NCI-H748 (cell line): Measurements from ENCODE around the gene ZFR.
"Not testable (repeated sequence)": the region's sequence is repeated elsewhere in the genome, so short reads cannot be mapped to it uniquely, and the experiment has no call there.

Experiments used
- DNase-seq: peaks from one replicate; lab custom pipeline; 2025; ENCODE audit not compliant: unreplicated experiment; lab: John Stamatoyannopoulos, UW

Gene ZFR

GRCh38 chr5:32452316-32452715 lies 7.8 kb upstream of the ZFR start:
- DNase-seq: not testable (repeated sequence)

DNA sequence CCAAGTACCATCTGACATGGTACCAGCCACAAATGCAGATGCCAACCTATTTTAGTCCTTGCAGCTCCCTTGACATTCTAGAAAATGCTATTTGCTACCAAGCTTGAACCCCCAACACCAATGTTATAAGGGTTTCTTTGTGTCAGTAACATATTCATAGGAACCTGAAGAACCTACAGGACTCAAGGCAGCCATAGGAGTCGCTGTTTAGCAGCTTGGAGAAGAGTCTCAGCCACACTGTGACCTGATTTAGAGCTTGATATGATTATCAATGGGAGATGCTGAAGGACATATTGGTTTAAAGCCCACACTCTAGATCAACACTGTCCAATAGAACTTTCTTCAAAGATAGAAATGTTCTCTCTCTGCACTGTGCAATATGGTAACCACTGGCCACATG lies 6.4 kb upstream of the ZFR start:
- peak; percentile 56 for DNase-seq

DNA sequence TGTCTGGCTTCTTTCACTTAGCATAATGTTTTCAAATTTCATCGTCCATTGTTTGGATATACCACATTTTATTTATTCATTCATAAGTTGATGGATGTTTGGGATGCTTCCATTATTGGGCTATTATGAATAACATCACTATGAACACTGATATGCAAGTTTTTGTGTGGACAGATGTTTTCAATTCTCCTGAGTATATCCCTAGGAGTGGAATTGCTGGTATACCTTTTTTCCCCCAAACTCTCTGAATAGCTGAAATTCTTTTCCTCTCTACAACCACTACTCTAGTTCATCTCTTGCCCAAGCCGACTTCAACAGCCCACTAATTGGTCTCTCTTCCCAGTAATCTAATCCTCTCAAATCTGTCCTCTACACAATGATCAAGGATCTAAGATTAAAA lies 4.7 kb upstream of the ZFR start:
- no peak for DNase-seq

DNA sequence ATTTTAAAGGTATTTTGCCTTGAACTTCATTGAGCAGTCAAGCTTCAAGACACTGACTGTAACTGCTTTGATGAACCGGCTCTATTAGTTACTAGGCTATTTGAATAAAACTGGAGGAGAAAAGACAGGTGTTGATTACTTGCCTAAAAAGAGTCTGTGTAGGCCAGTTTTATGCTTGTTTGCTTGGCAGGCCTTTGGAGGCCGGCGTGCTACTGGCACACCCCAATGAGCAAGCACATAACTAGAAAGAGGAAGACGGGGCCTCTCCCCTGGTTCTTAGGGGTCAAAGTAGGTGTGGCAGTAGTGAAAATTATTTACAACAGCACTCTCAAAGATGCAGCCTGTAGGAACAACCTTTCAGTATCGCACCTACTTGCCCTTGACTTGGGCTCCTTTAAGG lies 2.1 kb upstream of the ZFR start:
- no peak for DNase-seq

- DNase-seq: no peak
These were observed 1.5 kb upstream of the ZFR start for GRCh38 chr5:32445831-32446614.

- peak; percentile 55 for DNase-seq
These were observed 783 bp upstream of the ZFR start for GRCh38 chr5:32445287-32445758.

- DNase-seq: peak; percentile 81
These were observed 754 bp downstream of the ZFR start for GRCh38 chr5:32443541-32444430.

GRCh38 chr5:32443145-32443540 lies 1.4 kb downstream of the ZFR start:
- DNase-seq: no peak

DNA sequence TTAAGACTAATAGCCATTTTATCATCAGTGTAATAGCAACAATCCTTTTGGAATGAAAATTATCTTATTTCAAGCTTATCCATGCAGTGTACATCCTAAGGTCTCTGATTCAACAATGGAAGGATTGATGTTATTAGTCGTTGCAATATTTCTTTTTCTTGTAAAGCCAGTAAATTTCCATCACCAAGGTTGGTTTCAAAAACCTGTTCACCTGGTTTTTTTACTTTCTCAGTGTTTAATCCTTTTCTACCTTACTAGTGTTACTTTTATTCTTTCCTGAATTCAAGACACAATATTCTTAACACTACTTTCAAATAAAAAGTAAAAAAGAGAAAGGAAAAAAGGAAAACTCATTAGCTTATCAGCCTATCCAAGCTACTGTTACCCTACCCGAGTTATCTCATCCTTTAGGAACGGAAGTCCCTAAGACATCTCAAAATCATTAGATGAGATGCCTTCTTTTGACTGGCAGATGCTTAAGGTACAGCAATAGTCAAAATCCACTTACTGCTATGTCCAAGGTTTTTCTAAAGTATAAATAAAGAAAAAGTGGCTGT lies 5.4 kb downstream of the ZFR start:
- no peak for DNase-seq

DNA sequence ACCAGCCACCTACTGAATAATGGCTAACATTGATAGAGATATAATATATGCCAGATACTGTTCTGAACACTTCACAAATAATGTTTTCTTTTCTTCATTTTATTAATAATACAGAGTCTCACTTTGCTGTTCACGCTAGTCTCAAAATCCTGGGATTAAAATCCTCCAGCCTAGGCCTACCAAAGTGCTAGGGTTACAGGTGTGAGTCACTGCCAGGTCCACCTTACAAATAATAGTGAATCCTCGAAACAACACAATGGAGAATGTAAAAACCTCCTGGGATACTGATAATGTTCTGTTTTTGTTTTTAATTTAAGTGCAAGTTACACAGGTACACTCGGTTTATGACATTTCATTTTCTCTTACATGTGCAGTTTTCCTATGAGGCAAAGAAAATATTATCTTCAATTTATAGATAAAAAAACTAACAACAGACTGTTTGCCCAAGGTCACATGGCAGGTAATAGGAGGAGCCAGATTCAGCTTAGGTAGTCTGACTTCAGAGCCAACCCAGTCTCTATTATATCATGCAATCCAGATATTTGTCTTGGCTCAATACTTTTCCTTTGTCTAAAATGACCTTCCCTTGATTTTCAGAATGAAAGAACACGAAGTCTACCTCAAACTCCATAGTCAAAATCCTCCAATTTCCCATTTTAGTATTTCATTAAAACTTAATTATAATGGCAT lies 7.8 kb downstream of the ZFR start:
- DNase-seq: no peak

DNA sequence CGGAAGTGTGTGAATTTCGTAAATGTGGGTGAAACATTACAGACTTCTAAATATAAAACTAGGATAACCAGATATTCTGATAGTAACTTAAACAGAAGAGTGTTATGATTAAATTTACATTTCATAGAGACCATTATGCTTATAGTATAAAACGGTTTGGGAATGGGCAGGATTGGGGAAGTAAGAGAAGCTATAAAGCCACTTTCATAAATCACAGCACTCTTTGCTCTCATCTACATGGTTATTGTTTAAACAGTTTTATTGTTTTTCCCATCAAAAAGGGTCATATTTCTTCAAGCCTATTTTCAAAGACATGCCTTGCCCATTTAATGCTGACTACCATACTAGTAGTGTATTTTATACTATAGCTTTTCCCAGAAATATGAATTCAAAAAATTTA lies 9.2 kb downstream of the ZFR start:
- DNase-seq: no peak

DNA sequence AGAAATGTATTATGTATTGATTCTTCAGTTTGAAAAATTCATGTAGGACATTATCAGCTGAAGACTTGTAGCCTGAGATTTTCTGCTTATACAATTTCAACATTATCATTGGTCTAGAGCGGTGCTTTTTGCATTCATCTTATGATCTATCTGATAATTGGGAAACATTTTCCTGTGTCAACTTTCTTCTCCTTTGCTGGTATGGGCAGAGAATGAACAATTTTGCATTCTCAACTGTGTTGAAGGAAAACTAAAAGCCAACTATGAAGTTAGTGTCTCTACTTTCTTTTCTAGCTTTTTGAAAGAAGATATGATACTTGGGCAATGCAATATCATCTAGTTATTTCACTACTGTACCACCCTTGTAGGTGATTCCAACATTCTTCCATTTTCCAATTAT lies 10.3 kb downstream of the ZFR start:
- DNase-seq: no peak

- no peak for DNase-seq
These were observed 11.9 kb downstream of the ZFR start for GRCh38 chr5:32432633-32433032.

DNA sequence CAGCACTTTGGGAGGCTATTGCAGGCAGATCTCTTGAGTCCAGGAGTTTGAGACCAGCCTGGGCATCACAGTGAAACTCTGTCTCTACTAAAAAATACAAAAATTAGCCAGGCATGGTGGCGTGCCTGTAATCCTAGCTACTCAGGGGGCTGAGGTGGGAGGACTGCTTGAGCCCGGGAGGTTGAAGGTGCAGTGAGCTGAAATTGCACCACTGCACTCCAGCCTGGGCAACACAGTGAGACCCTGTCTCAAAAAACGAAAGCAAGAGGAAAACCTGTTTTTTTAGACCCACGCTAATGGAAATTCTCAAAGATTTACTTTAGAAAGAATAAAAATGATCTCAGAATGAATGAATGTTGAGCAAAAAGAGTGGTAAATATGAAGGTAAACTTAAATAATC lies 13.7 kb downstream of the ZFR start:
- not testable (repeated sequence) for DNase-seq

- DNase-seq: no peak
These were observed 16.1 kb downstream of the ZFR start for GRCh38 chr5:32428426-32428825.

DNA sequence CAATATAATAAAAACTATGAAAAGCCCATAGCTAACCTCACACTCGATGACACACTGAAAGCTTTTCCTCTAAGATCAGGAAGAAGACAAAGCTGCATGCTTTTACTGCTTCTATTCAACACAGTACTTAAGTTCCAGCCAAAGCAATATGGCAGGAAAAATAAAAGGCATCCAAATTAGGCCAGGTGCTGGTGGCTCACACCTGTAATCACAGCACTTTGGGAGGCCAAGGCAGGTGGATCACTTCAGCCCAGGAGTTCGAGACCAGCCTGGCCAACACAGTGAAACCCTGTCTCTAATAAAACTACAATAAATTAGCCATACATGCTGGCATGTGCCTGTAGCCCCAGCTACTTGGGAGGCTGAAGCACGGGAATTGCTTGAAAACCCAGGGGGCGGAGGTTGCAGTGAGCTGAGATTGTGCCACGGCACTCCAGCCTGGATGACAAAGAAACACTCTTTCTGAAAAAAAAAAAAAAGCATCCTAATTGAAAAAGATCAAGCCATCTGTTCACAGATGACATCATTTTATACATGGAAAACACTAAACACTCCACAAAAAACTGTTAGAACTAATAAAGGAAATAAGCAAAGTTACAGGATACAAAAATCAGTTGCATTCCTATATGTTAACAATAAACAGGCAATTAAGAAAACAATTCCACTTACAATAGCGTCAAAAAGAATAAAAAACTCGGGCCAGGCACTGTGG lies 17.9 kb downstream of the ZFR start:
- no peak for DNase-seq

DNA sequence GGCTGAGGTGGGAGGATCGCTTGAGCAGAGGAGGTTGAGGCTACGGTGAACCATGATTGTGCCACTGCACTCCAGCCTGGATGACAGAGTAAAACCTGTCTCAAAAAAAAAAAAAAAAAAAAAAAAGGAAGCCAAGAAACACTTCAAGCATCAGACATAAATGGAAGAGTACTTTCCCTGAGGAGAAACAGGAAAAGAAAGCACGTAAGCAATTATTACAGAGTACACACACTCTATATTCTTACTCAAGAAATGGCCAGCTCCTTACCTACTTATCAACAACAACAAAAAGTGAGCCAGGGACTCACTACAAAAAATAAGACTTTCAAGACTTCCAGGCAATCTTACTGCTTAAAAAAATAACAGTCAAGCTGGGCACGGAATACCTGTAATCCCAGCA lies 21.8 kb downstream of the ZFR start:
- no peak for DNase-seq

GRCh38 chr5:32421075-32421474 lies 23.5 kb downstream of the ZFR start:
- DNase-seq: no peak

- no peak for DNase-seq
These were observed 24.0 kb downstream of the ZFR start for GRCh38 chr5:32420506-32420905.

DNA sequence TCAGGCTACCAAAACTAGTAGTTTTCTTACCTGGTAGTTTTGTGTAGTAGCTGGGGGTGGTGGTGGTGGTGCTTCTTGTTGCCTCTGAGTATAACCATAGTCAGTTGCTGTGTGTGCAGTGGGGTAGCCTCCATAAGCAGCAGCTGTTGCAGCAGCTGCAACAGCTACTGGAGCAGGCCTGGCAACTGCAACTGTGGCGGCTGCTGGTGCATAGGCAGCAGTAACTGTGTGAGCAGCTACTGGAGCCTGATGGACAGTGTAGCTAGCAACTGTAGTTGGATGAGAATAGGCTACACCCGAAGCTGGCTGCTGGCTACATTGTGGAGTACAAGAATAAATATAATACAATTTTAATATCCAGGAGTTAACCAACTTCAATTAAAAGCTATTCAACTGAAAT lies 24.7 kb downstream of the ZFR start:
- no peak for DNase-seq
